Stomach smooth muscle (tissue), 2 donors: ENCODE measurements around the gene OR7G1.

Source experiments
- H3K27ac ChIP-seq: one replicate; pipeline ENCODE4 v1.7.0; 2013; ENCODE audit warnings: mild to moderate bottlenecking, low read length, inconsistent platforms
- H3K27me3 ChIP-seq, 2 donors: one replicate each; pipeline ENCODE4 v1.7.0; 2013; ENCODE audit warnings: low read length in 2 of 2; ENCODE audit not compliant: insufficient read depth in 2 of 2, control insufficient read depth in 1 of 2
- H3K36me3 ChIP-seq, 2 donors: one replicate each; pipeline ENCODE4 v1.7.0; 2013; ENCODE audit warnings: low read length in 2 of 2; ENCODE audit not compliant: control insufficient read depth in 2 of 2, insufficient read depth in 2 of 2
- H3K4me1 ChIP-seq: one replicate; pipeline ENCODE4 v1.7.0; 2013; ENCODE audit warnings: low read length; ENCODE audit not compliant: control insufficient read depth, insufficient read depth
- H3K4me3 ChIP-seq, 2 donors: one replicate each; pipeline ENCODE4 v1.7.0; 2013; ENCODE audit warnings: low read length in 2 of 2
- H3K9ac ChIP-seq, 2 donors: one replicate each; pipeline ENCODE4 v1.7.0; 2013; ENCODE audit warnings: low read length in 2 of 2, mild to moderate bottlenecking in 1 of 2
- H3K9me3 ChIP-seq, 2 donors: one replicate each; pipeline ENCODE4 v1.7.0; 2013; ENCODE audit warnings: low read length in 2 of 2; ENCODE audit not compliant: control insufficient read depth in 2 of 2
- donor health status: healthy.
- donor health status: Pancreatic carcinoma.

Gene OR7G1

GRCh38 chr19:9144920-9145319 is 29.4 kb upstream of the OR7G1 start:
- Histone ChIP-seq H3K27me3 (no peaks in the 10 kb centered on the region), H3K36me3 (no peaks in the 10 kb centered on the region), H3K4me3 (no peak overlapping the region), H3K27ac (no peak overlapping the region), H3K9me3 (peaks cover 0 to 7% of the 10 kb centered on the region in 2 donors), H3K9ac (no peak overlapping the region), H3K4me1 (peaks cover 5% of the 10 kb centered on the region)

GRCh38 chr19:9140159-9140874 is 24.8 kb upstream of the OR7G1 start, which contains the start of gene ZNF317:
ZNF317 (plus strand) TSS chr19:9140397; CDS start chr19:9156017, 15,620 bp downstream.
- H3K4me1 ChIP-seq: peaks cover 9% of the 10 kb centered on the region
- H3K9ac ChIP-seq: peak within 1 kb of the TSS; percentile 97 to 98
- peaks cover 0 to 7% of the 10 kb centered on the region in 2 donors for H3K9me3 ChIP-seq
- H3K27me3 ChIP-seq: no peaks in the 10 kb centered on the region
- H3K36me3 ChIP-seq: no peaks in the 10 kb centered on the region
- peak within 1 kb of the TSS; percentile 97 to 99 for H3K4me3 ChIP-seq
- H3K27ac ChIP-seq: peak within 1 kb of the TSS; percentile 86

- H3K9me3 ChIP-seq: peaks cover 0 to under 1% of the 10 kb centered on the region in 2 donors
- H3K27ac ChIP-seq: no peak overlapping the region
- no peaks in the 10 kb centered on the region for H3K36me3 ChIP-seq
- peaks cover 9% of the 10 kb centered on the region for H3K4me1 ChIP-seq
- H3K9ac ChIP-seq: peak overlapping the region; percentile 97 to 98
- no peaks in the 10 kb centered on the region for H3K27me3 ChIP-seq
- H3K4me3 ChIP-seq: peak overlapping the region; percentile 97 to 99
Observed at GRCh38 chr19:9139609-9140158, 24.1 kb upstream of the OR7G1 start.

- Histone ChIP-seq H3K4me3 (no peak overlapping the region), H3K9ac (no peak overlapping the region), H3K36me3 (no peaks in the 10 kb centered on the region), H3K27me3 (peaks cover 2 to 4% of the 10 kb centered on the region in 2 donors), H3K9me3 (no peaks in the 10 kb centered on the region), H3K27ac (no peak overlapping the region), H3K4me1 (no peaks in the 10 kb centered on the region)
Observed at GRCh38 chr19:9132422-9132821, 16.9 kb upstream of the OR7G1 start.

GRCh38 chr19:9130965-9131364 is 15.4 kb upstream of the OR7G1 start:
- no peaks in the 10 kb centered on the region for H3K4me1 ChIP-seq
- H3K27ac ChIP-seq: no peak overlapping the region
- no peaks in the 10 kb centered on the region for H3K9me3 ChIP-seq
- no peak overlapping the region for H3K4me3 ChIP-seq
- no peaks in the 10 kb centered on the region for H3K36me3 ChIP-seq
- peaks cover 2 to 9% of the 10 kb centered on the region in 2 donors for H3K27me3 ChIP-seq
- no peak overlapping the region for H3K9ac ChIP-seq

GRCh38 chr19:9128171-9128570 is 12.6 kb upstream of the OR7G1 start:
- Histone ChIP-seq H3K36me3 (no peaks in the 10 kb centered on the region), H3K4me1 (no peaks in the 10 kb centered on the region), H3K4me3 (no peak overlapping the region), H3K9ac (no peak overlapping the region), H3K27ac (no peak overlapping the region), H3K27me3 (peaks cover 2 to 9% of the 10 kb centered on the region in 2 donors), H3K9me3 (no peaks in the 10 kb centered on the region)

GRCh38 chr19:9126900-9127405 is 11.4 kb upstream of the OR7G1 start, which contains the start of gene OR7G3:
OR7G3 (minus strand) TSS chr19:9126950; CDS start chr19:9126950, 0 bp downstream.
- Histone ChIP-seq H3K4me1 (no peaks in the 10 kb centered on the region), H3K27me3 (peaks cover 2 to 7% of the 10 kb centered on the region in 2 donors), H3K9ac (no peak within 1 kb of the TSS), H3K9me3 (no peaks in the 10 kb centered on the region), H3K4me3 (no peak within 1 kb of the TSS), H3K36me3 (no peaks in the 10 kb centered on the region), H3K27ac (no peak within 1 kb of the TSS)

GRCh38 chr19:9116547-9116946 is 984 bp upstream of the OR7G1 start:
- no peak overlapping the region for H3K4me3 ChIP-seq
- H3K27me3 ChIP-seq: peaks cover 0 to 3% of the 10 kb centered on the region in 2 donors
- no peak overlapping the region for H3K27ac ChIP-seq
- H3K4me1 ChIP-seq: no peaks in the 10 kb centered on the region
- H3K9me3 ChIP-seq: no peaks in the 10 kb centered on the region
- no peaks in the 10 kb centered on the region for H3K36me3 ChIP-seq
- no peak overlapping the region for H3K9ac ChIP-seq

GRCh38 chr19:9109959-9110358 is 5.6 kb downstream of the OR7G1 start:
- H3K9me3 ChIP-seq: no peaks in the 10 kb centered on the region
- no peak overlapping the region for H3K9ac ChIP-seq
- no peaks in the 10 kb centered on the region for H3K36me3 ChIP-seq
- peaks cover 0 to 3% of the 10 kb centered on the region in 2 donors for H3K27me3 ChIP-seq
- H3K4me1 ChIP-seq: no peaks in the 10 kb centered on the region
- no peak overlapping the region for H3K4me3 ChIP-seq
- H3K27ac ChIP-seq: no peak overlapping the region

- no peaks in the 10 kb centered on the region for H3K9me3 ChIP-seq
- H3K4me1 ChIP-seq: no peaks in the 10 kb centered on the region
- no peak within 1 kb of the TSS for H3K4me3 ChIP-seq
- no peaks in the 10 kb centered on the region for H3K36me3 ChIP-seq
- H3K27me3 ChIP-seq: peaks cover 0 to 9% of the 10 kb centered on the region in 2 donors
- H3K27ac ChIP-seq: no peak within 1 kb of the TSS
- no peak within 1 kb of the TSS for H3K9ac ChIP-seq
Observed at GRCh38 chr19:9107375-9107774, 8.2 kb downstream of the OR7G1 start, which contains the start of gene OR7G2. OR7G2 (minus strand) TSS chr19:9107475; CDS start chr19:9103243, 4,232 bp downstream.

GRCh38 chr19:9086761-9087160 is 28.8 kb downstream of the OR7G1 start, which contains the start of gene OR1M1:
OR1M1 (plus strand) TSS chr19:9087061; CDS start chr19:9093245, 6,184 bp downstream.
- Histone ChIP-seq H3K27me3 (no peaks in the 10 kb centered on the region), H3K27ac (no peak within 1 kb of the TSS), H3K9ac (no peak within 1 kb of the TSS), H3K4me3 (no peak within 1 kb of the TSS), H3K36me3 (no peaks in the 10 kb centered on the region), H3K4me1 (no peaks in the 10 kb centered on the region), H3K9me3 (no peaks in the 10 kb centered on the region)
